ENCODE data around the gene TUBB6. TPM values are rescaled to one million over a fixed set of nuclear protein-coding genes. Genes with fewer than 3 reads are reported as not detected.

Gene TUBB6
- polyA plus RNA-seq, 4 donors: 11.9 to 56.4 (median 29.5) TPM

DNA sequence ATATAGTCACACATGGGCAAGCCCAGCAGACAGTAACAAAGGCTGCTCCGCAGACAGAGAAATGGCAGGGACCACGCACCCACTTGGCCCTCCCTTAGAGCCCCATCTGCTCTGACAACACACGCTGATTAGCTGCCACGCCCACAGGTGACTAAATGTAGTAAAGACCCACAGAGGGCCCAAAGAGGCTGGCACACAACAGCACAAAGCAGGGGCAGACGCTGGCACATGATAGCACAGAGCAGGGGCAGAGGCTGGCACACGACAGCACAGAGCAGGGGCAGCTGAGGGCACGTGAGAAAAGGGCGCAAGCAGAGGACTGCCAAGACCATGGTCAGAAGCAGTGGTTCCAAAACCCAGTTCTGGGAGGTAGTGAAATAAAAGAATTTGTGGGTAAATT, 58.3 kb downstream of the TUBB6 start:
- Histone ChIP-seq H3K27ac (ENCODE audit: low read depth in 1 of 3, low read length in 2 of 3) (peak overlapping the region; percentile 5 to 75 (median 69)), H3K4me3 (ENCODE audit: low read depth in 1 of 3, low read length in 3 of 3) (no peak overlapping the region), H3K36me3 (ENCODE audit: control insufficient read depth in 3 of 3, insufficient read depth in 2 of 3, low read depth in 1 of 3, low read length in 3 of 3) (peaks cover 9 to 58% (median 11%) of the 10 kb centered on the region in 3 donors), H3K4me1 (ENCODE audit: control insufficient read depth in 3 of 3, insufficient read depth in 2 of 3, low read depth in 1 of 3, low read length in 2 of 3) (peaks cover 0 to 20% (median 8%) of the 10 kb centered on the region in 3 donors), H3K9me3 (ENCODE audit: control insufficient read depth in 2 of 2, insufficient read depth in 1 of 2, low read depth in 1 of 2, low read length in 1 of 2) (no peaks in the 10 kb centered on the region), H3K27me3 (ENCODE audit: control insufficient read depth in 3 of 3, insufficient read depth in 3 of 3, low read length in 3 of 3) (no peaks in the 10 kb centered on the region)
- FAIRE-seq: no peak
- DNase-seq: peak; percentile 30 to 42
- WGBS, 3 donors: 34 to 79% (median 45%) methylated on average over 8 of the region's 8 CpGs

GRCh38 chr18:12366784-12367183, 58.7 kb downstream of the TUBB6 start:
- Histone ChIP-seq H3K4me3 (ENCODE audit: low read depth in 1 of 3, low read length in 3 of 3) (no peak overlapping the region), H3K27ac (ENCODE audit: low read depth in 1 of 3, low read length in 2 of 3) (peak overlapping the region; percentile 5 to 75 (median 69)), H3K9me3 (ENCODE audit: control insufficient read depth in 2 of 2, insufficient read depth in 1 of 2, low read depth in 1 of 2, low read length in 1 of 2) (no peaks in the 10 kb centered on the region), H3K27me3 (ENCODE audit: control insufficient read depth in 3 of 3, insufficient read depth in 3 of 3, low read length in 3 of 3) (no peaks in the 10 kb centered on the region), H3K4me1 (ENCODE audit: control insufficient read depth in 3 of 3, insufficient read depth in 2 of 3, low read depth in 1 of 3, low read length in 2 of 3) (peaks cover 0 to 21% (median 8%) of the 10 kb centered on the region in 3 donors), H3K36me3 (ENCODE audit: control insufficient read depth in 3 of 3, insufficient read depth in 2 of 3, low read depth in 1 of 3, low read length in 3 of 3) (peaks cover 9 to 56% (median 11%) of the 10 kb centered on the region in 3 donors)
- FAIRE-seq (no peak), DNase-seq (peak; percentile 65 to 83)
- 31 to 70% (median 57%) methylated on average over 5 of the region's 5 CpGs for WGBS, 3 donors

DNA sequence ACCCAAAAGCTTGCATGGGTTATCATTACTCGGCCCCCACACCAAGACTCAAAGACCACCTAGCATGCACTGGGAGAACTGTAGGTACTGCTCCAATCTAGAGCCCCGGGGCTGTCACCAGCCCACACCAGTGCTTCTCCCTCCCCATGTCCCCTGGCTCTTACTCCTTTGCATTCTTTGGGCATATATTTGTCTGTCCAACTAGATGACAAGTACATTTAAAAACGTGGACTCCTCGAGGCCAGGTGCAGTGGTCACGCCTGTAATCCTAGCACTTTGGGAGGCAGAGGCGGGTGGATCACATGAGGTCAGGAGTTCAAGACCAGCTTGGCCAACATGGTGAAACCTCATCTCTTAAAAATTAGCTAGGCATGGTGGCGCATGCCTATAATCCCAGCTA, 61.2 kb downstream of the TUBB6 start:
- DNase-seq (no peak), FAIRE-seq (no peak)
- H3K27ac ChIP-seq (ENCODE audit: low read depth in 1 of 3, low read length in 2 of 3): no peak overlapping the region
- H3K4me3 ChIP-seq (ENCODE audit: low read depth in 1 of 3, low read length in 3 of 3): no peak overlapping the region
- WGBS, 3 donors: 69 to 88% (median 77%) methylated on average over 7 of the region's 7 CpGs
- peaks cover 8 to 39% (median 12%) of the 10 kb centered on the region in 3 donors for H3K4me1 ChIP-seq (ENCODE audit: control insufficient read depth in 3 of 3, insufficient read depth in 2 of 3, low read depth in 1 of 3, low read length in 2 of 3)
- peaks cover 4 to 42% (median 9%) of the 10 kb centered on the region in 3 donors for H3K36me3 ChIP-seq (ENCODE audit: control insufficient read depth in 3 of 3, insufficient read depth in 2 of 3, low read depth in 1 of 3, low read length in 3 of 3)
- no peaks in the 10 kb centered on the region for H3K27me3 ChIP-seq (ENCODE audit: control insufficient read depth in 3 of 3, insufficient read depth in 3 of 3, low read length in 3 of 3)
- no peaks in the 10 kb centered on the region for H3K9me3 ChIP-seq (ENCODE audit: control insufficient read depth in 2 of 2, insufficient read depth in 1 of 2, low read depth in 1 of 2, low read length in 1 of 2)

DNA sequence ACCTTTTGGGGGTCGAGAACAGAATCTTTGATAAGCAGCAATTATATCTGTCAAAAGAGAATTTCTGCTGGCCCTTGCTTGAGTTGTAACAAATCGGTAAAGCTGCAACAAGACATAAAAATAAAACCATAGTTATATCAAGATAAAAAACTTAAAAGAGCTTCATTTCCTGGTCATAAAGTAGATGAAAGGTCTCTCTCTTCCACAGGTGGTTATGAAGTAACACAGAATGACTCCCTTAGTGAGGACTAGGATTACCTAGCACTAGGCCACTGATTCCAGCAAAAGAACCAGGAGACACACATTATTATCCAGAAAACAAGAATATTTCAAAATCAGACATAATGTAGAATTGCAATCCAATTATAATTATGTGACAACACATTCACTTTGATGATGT, 63.5 kb downstream of the TUBB6 start:
- 17 to 55% (median 35%) methylated on average over 2 of the region's 2 CpGs for WGBS, 3 donors
- no peaks in the 10 kb centered on the region for H3K27me3 ChIP-seq (ENCODE audit: control insufficient read depth in 3 of 3, insufficient read depth in 3 of 3, low read length in 3 of 3)
- peak overlapping the region; percentile 33 to 69 (median 45) for H3K27ac ChIP-seq (ENCODE audit: low read depth in 1 of 3, low read length in 2 of 3)
- peaks cover 4 to 43% (median 24%) of the 10 kb centered on the region in 3 donors for H3K4me1 ChIP-seq (ENCODE audit: control insufficient read depth in 3 of 3, insufficient read depth in 2 of 3, low read depth in 1 of 3, low read length in 2 of 3)
- DNase-seq: peak; percentile 65 to 76
- peaks cover 0 to 40% (median 7%) of the 10 kb centered on the region in 3 donors for H3K36me3 ChIP-seq (ENCODE audit: control insufficient read depth in 3 of 3, insufficient read depth in 2 of 3, low read depth in 1 of 3, low read length in 3 of 3)
- H3K4me3 ChIP-seq (ENCODE audit: low read depth in 1 of 3, low read length in 3 of 3): no peak overlapping the region
- no peaks in the 10 kb centered on the region for H3K9me3 ChIP-seq (ENCODE audit: control insufficient read depth in 2 of 2, insufficient read depth in 1 of 2, low read depth in 1 of 2, low read length in 1 of 2)
- FAIRE-seq: no peak

DNA sequence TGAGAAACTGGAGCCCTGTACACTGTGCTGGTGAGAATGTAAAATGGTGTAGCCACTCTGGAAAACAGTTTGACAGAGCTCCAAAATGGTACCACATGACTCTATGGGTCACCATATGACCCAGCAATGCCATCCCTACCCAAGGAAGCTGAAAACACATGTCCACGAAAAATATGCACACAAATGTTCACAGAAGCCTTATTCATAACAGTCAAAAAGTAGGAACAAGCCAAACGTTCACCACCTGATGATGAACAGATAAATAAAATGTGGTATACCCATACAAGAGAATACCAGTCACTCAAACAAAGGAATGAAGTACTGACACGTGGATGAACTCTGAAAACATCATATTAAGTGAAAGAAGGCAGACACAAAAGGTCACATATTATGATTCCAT, 64.4 kb downstream of the TUBB6 start:
- DNase-seq: no peak
- no peaks in the 10 kb centered on the region for H3K9me3 ChIP-seq (ENCODE audit: control insufficient read depth in 2 of 2, insufficient read depth in 1 of 2, low read depth in 1 of 2, low read length in 1 of 2)
- FAIRE-seq: no peak
- H3K36me3 ChIP-seq (ENCODE audit: control insufficient read depth in 3 of 3, insufficient read depth in 2 of 3, low read depth in 1 of 3, low read length in 3 of 3): peaks cover 0 to 40% (median 7%) of the 10 kb centered on the region in 3 donors
- H3K27ac ChIP-seq (ENCODE audit: low read depth in 1 of 3, low read length in 2 of 3): peak overlapping the region; percentile 9 to 73 (median 34)
- no peak overlapping the region for H3K4me3 ChIP-seq (ENCODE audit: low read depth in 1 of 3, low read length in 3 of 3)
- 19 to 46% (median 33%) methylated on average over 3 of the region's 3 CpGs for WGBS, 3 donors
- peaks cover 4 to 37% (median 24%) of the 10 kb centered on the region in 3 donors for H3K4me1 ChIP-seq (ENCODE audit: control insufficient read depth in 3 of 3, insufficient read depth in 2 of 3, low read depth in 1 of 3, low read length in 2 of 3)
- H3K27me3 ChIP-seq (ENCODE audit: control insufficient read depth in 3 of 3, insufficient read depth in 3 of 3, low read length in 3 of 3): no peaks in the 10 kb centered on the region

DNA sequence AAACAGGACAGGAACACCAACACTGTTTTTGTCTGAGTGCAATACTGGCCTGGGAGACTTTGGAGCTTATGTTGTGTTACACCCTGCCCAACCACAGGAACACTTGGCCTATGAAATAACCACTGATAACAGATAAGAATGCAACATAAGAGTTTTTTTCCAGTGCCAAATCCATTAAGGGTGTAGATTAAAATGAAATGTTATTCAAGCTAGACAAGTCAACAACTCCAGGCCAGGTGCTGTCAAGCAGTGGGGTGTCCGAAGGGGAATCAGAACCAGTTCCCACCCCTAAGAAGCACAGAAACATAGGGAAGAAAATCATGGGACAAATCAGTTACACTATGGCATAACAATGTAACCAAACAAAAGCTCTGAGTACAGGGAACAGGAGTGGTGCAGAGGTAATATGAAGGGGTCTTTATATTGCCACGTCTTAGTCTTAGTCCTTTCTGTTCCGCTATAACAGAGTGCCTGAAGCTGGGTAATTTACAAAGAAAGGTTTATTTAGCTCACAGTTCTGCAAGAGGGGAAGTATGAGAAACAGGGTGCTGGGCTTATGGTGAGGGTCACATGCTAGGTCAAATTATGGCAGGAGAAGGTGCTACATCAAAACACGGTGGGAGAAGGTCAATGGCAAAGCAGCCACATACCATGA, 65.2 kb downstream of the TUBB6 start:
- FAIRE-seq (no peak), DNase-seq (peak; percentile 55 to 87)
- Histone ChIP-seq H3K4me1 (ENCODE audit: control insufficient read depth in 3 of 3, insufficient read depth in 2 of 3, low read depth in 1 of 3, low read length in 2 of 3) (peaks cover 4 to 34% (median 24%) of the 10 kb centered on the region in 3 donors), H3K4me3 (ENCODE audit: low read depth in 1 of 3, low read length in 3 of 3) (peak overlapping the region in 1 of 3 donors; percentile 20), H3K27ac (ENCODE audit: low read depth in 1 of 3, low read length in 2 of 3) (peak overlapping the region; percentile 63 to 77 (median 73)), H3K36me3 (ENCODE audit: control insufficient read depth in 3 of 3, insufficient read depth in 2 of 3, low read depth in 1 of 3, low read length in 3 of 3) (peaks cover 0 to 33% (median 7%) of the 10 kb centered on the region in 3 donors), H3K9me3 (ENCODE audit: control insufficient read depth in 2 of 2, insufficient read depth in 1 of 2, low read depth in 1 of 2, low read length in 1 of 2) (no peaks in the 10 kb centered on the region), H3K27me3 (ENCODE audit: control insufficient read depth in 3 of 3, insufficient read depth in 3 of 3, low read length in 3 of 3) (no peaks in the 10 kb centered on the region)
- WGBS, 3 donors: 31 to 62% (median 34%) methylated on average over 4 of the region's 4 CpGs

GRCh38 chr18:12373771-12374116, 65.7 kb downstream of the TUBB6 start:
- FAIRE-seq: no peak
- peak overlapping the region in 1 of 3 donors; percentile 20 for H3K4me3 ChIP-seq (ENCODE audit: low read depth in 1 of 3, low read length in 3 of 3)
- no peak for DNase-seq
- H3K4me1 ChIP-seq (ENCODE audit: control insufficient read depth in 3 of 3, insufficient read depth in 2 of 3, low read depth in 1 of 3, low read length in 2 of 3): peaks cover 4 to 34% (median 24%) of the 10 kb centered on the region in 3 donors
- H3K36me3 ChIP-seq (ENCODE audit: control insufficient read depth in 3 of 3, insufficient read depth in 2 of 3, low read depth in 1 of 3, low read length in 3 of 3): peaks cover 0 to 29% (median 5%) of the 10 kb centered on the region in 3 donors
- H3K27ac ChIP-seq (ENCODE audit: low read depth in 1 of 3, low read length in 2 of 3): peak overlapping the region; percentile 63 to 77 (median 73)
- no peaks in the 10 kb centered on the region for H3K27me3 ChIP-seq (ENCODE audit: control insufficient read depth in 3 of 3, insufficient read depth in 3 of 3, low read length in 3 of 3)
- H3K9me3 ChIP-seq (ENCODE audit: control insufficient read depth in 2 of 2, insufficient read depth in 1 of 2, low read depth in 1 of 2, low read length in 1 of 2): no peaks in the 10 kb centered on the region
- 52 to 63% (median 55%) methylated on average over 2 of the region's 2 CpGs for WGBS, 3 donors

DNA sequence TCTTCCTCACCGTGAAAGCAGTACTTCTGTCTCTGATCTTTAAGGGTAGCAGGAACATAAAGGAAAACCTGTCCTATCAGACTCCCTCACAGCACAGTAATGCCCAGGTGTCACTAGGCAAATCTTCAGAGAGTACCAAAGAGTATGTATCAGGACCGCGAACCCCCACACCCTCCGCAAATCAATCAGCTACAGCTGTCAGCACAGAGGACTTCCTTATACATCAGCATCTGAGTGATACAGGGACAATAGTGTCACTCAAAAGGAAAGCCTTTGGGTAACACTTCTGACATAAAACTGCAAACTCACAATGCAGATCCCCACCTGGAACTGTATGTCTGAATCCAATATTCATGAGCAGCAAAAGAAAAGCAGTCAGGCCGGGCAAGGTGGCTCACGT, 66.4 kb downstream of the TUBB6 start:
- H3K4me3 ChIP-seq (ENCODE audit: low read depth in 1 of 3, low read length in 3 of 3): peak overlapping the region in 1 of 3 donors; percentile 91
- peak overlapping the region in 1 of 3 donors; percentile 63 for H3K27ac ChIP-seq (ENCODE audit: low read depth in 1 of 3, low read length in 2 of 3)
- H3K36me3 ChIP-seq (ENCODE audit: control insufficient read depth in 3 of 3, insufficient read depth in 2 of 3, low read depth in 1 of 3, low read length in 3 of 3): peaks cover 0 to 22% (median 0%) of the 10 kb centered on the region in 3 donors
- FAIRE-seq (no peak), DNase-seq (peak in 1 of 2 donors; percentile 48)
- H3K9me3 ChIP-seq (ENCODE audit: control insufficient read depth in 2 of 2, insufficient read depth in 1 of 2, low read depth in 1 of 2, low read length in 1 of 2): no peaks in the 10 kb centered on the region
- H3K4me1 ChIP-seq (ENCODE audit: control insufficient read depth in 3 of 3, insufficient read depth in 2 of 3, low read depth in 1 of 3, low read length in 2 of 3): peaks cover 0 to 34% (median 24%) of the 10 kb centered on the region in 3 donors
- H3K27me3 ChIP-seq (ENCODE audit: control insufficient read depth in 3 of 3, insufficient read depth in 3 of 3, low read length in 3 of 3): no peaks in the 10 kb centered on the region
- WGBS, 3 donors: 17 to 64% (median 43%) methylated on average over 6 of the region's 6 CpGs
